Activated CD4-positive, alpha-beta T cell treated with anti-CD3 and anti-CD28 coated beads, Interleukin-2, amount 50 U/mL, for 48 hours (primary cell): ENCODE results near the gene UPK3A.
"Not testable (repeated sequence)": the region's sequence is repeated elsewhere in the genome, so short reads cannot be mapped to it uniquely, and the experiment has no call there.

ENCODE experiments used
- DNase-seq, 2 experiments: peaks; one replicate each; pipeline ENCODE4 v3.0.0-alpha.2; 2020

UPK3A gene

GRCh38 chr22:45284705-45285262, at the start of gene UPK3A:
Gene UPK3A, plus strand, starts transcription at chr22:45284949. Its CDS starts 65 bp downstream, at chr22:45285014.
- peak; percentile 54 to 67 for DNase-seq

DNA sequence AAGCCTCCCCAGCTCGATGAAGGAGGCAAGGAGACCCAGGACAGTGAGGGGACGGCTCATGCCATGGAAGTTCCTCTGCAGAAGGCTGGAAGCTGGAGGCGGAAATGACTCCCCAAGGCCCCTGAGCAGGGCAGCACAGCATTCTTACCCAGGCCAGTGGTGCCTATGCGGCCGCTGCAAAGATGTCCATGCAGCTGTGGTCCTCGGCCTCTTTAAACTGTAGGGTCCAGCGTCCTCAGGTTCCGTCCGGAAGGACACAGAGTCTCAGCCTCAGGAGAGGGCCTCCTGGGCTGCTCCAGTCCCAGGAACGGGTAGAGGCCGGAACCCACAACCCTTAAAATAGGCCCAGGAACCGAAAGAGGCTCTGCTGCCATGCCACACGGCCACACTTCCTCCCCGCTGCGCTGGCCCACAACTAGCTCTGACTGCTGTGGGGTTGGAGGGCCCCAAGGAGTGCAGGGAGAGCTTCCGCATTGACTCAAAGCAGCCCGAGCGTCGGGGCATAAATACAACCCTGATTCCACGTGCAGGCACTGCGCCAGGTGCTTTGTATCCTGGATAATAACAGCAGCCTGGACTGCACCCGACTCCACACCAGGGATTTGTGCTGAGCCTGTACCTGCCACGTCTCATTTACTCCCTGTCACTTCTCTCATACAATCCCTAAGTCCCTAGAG, 49.5 kb upstream of the UPK3A start:
- no peak for DNase-seq

GRCh38 chr22:45235851-45236342, 48.9 kb upstream of the UPK3A start:
- DNase-seq = no peak

DNA sequence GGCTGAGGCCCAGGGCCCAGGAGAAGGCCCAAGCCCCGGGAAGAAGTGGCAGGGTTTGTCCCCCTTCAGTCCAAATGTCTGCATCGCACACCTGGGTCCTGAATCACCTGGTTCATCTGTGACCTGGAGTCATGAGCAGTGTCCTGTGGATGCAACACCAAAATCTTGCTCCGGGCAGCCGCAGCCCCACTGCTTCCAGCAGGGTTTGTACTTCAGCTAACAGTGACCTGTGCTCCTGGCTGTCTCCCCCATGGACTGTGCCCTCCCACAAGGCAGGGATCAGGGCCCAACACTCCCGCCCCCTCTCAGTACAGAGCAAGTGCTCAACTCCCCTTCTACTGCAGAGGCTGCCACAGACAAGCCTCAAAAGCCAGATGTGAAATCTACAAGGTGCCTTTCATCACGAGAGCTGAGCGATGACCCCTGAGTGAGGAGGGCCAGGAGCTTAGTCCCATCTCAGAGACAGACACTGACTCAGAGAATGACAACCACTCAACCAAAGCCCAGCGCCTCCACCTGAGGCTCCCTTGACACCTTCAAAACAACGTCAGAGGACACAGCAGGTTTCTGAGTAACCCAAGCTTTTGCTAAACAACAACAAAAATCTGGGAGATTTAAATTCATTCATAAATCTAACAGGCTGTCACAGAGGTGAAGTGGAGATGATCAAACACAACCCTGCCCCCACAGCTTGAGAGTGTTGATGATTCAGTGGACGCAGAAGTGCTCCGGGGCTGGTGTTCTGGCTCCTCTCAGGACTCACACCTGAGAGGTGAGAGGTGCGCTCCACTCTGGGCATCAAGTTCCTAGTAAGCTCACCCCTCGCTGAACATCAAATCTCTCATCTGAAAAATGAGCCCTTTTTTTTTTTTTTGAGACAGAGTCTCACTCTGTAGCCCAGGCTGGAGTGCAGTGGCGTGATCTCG, 47.4 kb upstream of the UPK3A start:
- DNase-seq = no peak

DNA sequence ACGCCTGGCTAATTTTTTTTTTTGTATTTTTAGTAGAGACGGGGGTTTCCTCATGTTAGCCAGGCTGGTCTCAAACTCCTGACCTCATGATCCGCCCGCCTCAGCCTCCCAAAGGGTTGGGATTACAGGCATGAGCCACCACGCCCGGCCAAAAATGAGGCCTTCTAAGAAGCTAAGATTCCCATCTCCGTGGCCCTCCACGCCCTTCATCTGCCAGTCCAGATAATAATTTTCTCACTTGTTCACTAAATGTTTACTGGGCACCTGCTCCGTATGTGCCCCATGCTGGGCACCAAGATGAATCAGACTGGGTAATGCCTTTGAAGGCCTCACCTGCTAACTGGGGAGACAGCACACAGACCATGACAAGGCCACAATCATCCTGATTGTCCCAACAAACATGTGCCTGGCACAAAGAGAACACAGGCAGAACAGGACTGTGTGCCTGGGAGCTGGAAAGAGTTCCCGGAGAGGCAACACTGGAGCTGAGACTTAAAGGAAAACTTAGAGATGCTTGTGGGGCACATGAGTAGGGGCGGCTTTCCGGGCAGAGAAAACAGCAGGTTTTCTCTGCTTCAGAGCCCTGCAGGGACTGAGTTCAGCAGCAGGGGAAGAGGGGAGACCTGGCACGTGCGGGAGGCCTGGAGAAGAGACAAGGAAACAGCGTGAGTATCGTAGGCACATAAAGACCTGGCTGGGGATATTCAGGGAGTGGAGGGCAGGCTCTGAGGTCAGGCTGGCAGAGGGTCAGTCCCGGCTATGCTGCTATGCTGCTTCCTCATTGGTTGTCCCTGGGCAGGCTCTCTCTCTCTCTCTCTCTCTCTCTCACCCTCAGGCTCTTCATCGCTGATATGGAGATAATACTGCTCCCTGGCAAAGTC, 46.4 kb upstream of the UPK3A start:
- DNase-seq = no peak

- DNase-seq = no peak
Measured at GRCh38 chr22:45238957-45239680, 45.6 kb upstream of the UPK3A start.

GRCh38 chr22:45239681-45240051, 45.1 kb upstream of the UPK3A start:
- DNase-seq = no peak

- peak; percentile 34 to 41 for DNase-seq
Measured at GRCh38 chr22:45240104-45240809, 44.5 kb upstream of the UPK3A start.

DNA sequence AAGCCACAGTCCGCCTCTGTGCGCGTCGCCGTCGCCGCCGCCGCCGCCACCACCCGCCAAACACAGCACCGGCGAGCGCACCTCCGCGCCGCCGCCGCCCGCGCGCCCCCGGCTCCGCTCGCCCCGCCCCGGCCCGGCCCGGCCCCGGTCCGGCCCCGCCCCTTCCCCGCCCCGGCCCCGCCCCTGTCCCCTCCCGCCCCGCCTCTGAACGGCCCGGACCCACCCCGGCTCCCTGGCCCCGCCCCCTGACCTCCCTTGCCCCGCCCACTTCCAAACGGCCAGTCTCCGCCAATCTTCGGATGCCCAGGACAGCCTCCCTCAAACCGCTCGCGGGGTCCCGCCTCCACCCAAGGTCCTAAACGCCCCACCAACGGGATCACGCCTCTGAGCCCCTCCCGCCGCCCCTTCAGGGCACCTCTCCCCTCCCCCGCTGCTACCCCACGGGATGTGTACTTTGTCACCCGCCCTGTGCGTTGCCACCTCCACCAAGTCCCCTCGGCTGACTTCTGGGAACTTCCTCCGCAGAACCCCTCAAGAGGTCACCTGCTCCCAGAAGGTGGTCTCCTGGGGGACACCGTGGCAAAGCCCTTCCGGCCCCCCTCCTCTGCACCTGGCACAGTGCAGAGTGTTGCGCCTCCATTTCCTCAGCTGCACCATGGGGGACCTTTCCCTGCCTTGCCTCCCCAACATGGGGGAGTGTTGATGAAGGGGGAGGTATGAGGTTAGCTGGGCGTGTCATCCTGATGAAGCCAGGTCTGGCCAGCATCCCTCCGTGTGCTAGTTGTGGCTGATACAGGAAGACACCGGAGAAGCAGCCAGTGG, 43.7 kb upstream of the UPK3A start, which contains the start of gene KIAA0930:
Gene KIAA0930, minus strand, starts transcription at position 85 of the 822 bp plus-strand sequence. CDS start 191 bp downstream, outside the sequence.
- DNase-seq = peak; percentile 77 to 79

GRCh38 chr22:45242778-45243191, 42.0 kb upstream of the UPK3A start:
- DNase-seq = no peak

- no peak for DNase-seq
Measured at GRCh38 chr22:45244916-45245315, 39.8 kb upstream of the UPK3A start.

DNA sequence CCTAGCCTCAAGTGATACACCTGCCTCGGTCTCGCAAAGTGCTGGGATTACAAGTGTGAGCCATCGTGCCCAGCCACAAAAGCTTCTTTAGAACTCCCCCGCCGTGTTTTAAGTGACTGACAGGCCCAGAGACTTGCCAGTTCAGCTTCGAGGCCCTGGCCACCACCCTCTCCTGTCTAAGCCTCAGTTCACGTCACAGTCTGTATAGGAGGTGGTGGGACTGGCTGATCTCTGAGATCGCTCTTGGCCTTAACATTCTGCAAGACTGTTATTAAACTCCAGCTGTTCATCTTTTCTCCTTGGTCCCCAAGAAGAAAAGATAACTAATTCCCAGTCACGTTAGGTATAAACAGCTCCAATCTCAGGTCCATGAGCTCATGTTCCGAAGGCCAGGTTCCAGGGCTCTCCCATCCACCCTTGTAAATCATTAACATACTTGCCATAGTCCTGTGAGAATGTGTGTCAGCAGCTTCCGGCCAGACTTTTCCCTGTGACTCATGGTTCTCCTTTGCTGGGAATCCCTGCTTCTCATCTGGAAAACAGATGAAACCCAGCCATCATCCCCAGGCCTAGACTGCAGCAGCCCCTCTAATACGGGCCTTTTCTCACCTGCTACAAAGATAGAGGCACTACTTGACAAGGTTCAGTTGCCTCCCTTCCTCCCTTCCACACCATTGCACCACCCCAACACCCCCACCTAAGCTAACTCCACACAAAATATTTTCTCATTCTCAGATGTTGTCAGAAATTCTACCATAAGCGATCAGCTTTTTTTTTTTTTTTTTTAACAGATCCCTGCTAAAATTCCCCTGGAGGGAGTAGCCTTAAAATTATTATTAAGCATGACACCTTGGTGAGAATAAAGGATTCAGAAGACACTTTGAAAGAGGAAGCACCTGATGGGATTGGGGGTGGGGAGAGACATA, 38.4 kb upstream of the UPK3A start:
- no peak for DNase-seq

DNA sequence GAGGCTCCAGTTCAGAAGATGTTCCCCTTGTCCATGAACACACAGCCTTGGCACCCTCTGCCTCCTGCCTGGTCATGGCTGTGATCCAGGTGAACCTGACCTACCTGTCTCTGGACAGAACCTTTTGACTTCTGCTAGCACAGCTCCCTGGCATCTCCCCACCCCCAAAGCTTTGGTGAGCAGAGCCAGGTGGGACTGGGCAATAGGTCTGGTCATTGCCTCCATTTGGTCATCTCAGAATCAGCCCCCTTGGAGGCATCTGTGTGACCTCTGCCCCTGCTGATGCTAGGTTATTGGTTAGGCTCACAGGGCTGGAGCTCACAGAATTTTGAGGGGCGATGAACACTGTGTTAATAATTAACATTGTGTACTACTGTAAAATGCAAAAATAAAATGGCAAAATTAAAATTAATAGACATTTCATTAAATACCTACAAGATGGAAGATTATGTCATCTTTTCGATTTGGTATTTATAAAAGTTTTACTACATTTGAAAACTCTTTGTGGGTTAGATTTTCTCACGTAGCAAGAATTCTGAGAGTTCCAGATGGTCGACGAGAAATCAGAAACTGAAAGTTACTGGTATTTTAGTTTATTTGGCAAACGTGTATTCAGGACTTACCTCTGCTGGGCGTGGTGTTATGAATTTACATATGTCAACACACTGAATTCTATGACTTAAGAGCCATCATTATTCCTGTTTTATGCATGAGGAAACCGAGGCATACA, 35.8 kb upstream of the UPK3A start:
- no peak for DNase-seq

- DNase-seq = no peak
Measured at GRCh38 chr22:45251825-45252224, 32.9 kb upstream of the UPK3A start.

GRCh38 chr22:45253039-45253641, 31.6 kb upstream of the UPK3A start:
- no peak for DNase-seq

DNA sequence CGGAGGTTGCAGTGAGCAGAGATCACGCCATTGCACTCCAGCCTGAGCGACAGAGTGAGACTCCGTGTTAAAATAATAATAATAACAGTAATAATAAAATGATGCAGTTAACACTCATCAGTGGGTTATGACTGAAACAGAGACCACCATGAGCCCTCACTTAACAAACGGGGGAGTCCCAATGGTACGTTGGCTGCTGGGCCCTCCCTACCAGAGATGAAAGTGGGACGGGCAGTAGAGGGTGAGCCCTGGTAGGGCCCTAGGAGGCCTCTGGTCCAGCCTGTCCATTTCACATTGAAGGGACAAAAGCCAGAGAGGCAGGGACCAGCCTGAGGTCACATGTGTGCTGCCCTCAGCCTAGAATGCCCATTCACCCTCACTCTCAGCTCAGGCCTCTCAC, 30.4 kb upstream of the UPK3A start:
- no peak for DNase-seq

- peak; percentile 33 to 47 for DNase-seq
Measured at GRCh38 chr22:45254789-45255278, 29.9 kb upstream of the UPK3A start.

- DNase-seq = not testable (repeated sequence)
Measured at GRCh38 chr22:45257941-45258340, 26.8 kb upstream of the UPK3A start.
